HT1080 (cell line): ENCODE measurements around the gene ZFAND3. TPM values are rescaled to one million over a fixed set of nuclear protein-coding genes. Genes with fewer than 3 reads are reported as not detected.

Experiments used
- DNase-seq: peaks from one replicate; pipeline ENCODE4 v3.0.0-alpha.2; 2015; ENCODE audit warnings: low read depth
- polyA plus RNA-seq, 2 experiments: library from polyadenylated mRNA; depleted of rRNA; stranded (reverse); fragments of >200 nt; gene quantifications; 2 replicates each; pipeline ENCODE4 v1.2.3, GENCODE V29; 2015
- total RNA-seq: library from RNA; depleted of rRNA; stranded (reverse); fragments of >200 nt; shearing (Covaris generic); gene quantifications from 2 replicates; pipeline ENCODE4 v1.2.3, GENCODE V29; 2014; rRNA removed

The ZFAND3 gene, protein sequence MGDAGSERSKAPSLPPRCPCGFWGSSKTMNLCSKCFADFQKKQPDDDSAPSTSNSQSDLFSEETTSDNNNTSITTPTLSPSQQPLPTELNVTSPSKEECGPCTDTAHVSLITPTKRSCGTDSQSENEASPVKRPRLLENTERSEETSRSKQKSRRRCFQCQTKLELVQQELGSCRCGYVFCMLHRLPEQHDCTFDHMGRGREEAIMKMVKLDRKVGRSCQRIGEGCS
- 11.3 and 18.2 TPM in 2 replicates for total RNA-seq
- 39.0 and 46.4 TPM in 2 replicates for polyA plus RNA-seq (2015; cell fraction: cytosol; rRNA removed)
- polyA plus RNA-seq (2015; cell fraction: nucleus; rRNA removed) = 27.1 and 29.1 TPM in 2 replicates

DNA sequence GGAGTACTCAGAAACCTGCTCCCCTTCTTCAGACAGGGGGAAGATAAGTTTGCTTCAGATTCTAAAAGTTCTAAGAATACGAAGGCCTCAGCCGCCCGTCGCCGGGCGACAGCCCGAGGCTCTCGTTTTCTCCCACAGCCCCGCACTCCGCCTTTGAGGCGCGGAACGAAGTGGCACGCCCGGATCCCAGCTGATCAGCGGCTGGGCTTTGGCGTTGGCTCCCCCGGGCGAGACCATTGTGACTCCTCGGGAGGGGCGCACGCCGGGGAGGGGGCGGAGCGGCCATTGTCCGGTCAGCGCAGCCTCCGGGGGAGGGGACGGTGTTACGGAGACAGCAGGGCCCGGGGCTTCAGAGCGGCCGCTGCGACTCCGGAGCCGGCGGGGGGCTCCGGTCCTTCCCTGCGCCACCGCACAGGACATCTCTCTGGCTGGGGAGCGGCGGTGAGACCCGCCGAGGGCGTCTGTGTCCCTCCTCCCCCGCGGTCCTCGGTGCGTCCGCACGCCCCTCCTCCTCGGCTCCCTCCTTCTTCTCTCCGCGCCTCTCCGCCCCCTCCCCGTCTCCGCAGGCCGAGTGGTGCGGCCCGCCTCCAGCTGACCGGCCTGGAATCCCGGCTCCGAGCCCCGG is at the start of gene ZFAND3:
TSS of gene ZFAND3 (plus strand) at position 551 of the 625 bp plus-strand sequence. CDS start 219 bp downstream, outside the sequence.
- DNase-seq = peak; percentile 91

DNA sequence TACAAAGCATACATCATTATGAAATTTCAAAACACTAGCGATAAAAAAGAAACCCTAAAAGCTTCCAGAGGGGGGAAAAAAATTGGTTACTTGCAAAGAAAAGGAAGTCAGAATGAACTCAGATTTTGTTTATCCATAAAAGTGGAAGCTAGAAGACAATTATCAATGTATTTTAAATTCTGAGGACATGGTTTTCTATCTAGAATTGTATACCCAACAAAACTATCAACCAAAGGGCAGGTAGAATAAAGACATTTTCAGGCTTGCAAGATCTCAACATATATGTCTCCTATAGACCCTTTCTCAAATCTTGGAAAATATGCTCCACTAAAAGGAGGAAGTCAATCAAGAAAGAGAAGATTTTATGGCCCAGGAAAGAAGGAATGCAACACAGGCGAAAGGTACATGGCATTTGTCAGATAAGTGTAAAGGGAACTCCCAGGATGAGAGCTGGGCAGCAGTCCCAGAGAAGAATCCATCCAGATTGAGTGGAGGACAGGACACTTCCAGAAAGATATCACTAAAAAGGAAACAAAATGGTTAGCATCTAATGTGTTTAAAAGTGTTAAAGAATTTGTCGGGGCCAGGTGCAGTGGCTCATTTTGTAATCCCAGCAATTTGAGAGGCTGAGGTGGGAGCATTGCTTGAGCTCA is 45.4 kb upstream of the ZFAND3 start:
- DNase-seq = no peak

DNA sequence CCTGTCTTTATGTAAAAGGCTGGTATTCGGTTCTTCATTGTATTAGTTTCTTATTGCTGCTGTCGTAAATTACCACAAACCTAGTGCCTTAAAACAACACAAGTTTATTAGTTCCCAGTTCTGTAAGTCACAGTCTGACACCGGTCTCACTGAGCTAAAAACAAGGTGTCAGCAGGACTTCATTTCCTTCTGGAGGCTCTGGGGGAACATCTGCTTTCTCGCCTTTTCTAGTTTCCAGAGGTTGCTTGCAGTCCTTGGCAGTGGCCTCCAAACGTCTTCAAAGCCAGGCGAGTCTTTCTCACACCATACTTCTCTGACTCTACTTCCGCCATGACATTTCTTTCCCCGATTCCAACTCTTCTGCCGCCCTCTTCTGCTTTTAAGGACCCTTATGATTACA is 43.0 kb upstream of the ZFAND3 start:
- DNase-seq = no peak

DNA sequence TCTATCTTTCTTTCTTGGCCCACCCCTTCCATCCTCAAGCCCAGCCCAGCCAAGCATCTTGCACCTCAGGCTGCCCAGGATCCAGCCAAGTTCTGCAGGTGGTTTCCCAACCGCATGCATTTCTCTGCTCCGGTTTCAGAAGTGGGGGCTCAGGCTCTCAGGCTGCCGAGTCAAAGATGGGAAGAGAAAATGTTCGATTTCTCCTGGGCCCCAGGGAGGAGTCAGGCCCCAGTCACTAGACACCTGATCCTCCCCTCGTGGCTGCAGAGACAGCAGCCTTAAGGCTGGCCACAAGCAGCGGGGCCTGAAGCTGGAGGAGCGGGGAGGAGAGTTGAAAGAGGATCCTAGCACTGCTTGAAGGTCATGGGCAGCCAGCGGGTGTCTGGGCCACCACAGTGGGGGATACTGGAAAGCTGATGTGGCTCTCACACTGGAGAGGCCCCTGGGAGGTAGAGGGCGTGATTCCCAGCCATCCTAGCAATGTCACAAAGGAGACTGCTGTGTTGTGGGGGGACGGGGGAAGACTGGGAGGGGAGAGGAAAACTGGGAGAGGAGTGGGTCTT is 42.2 kb upstream of the ZFAND3 start:
- no peak for DNase-seq

DNA sequence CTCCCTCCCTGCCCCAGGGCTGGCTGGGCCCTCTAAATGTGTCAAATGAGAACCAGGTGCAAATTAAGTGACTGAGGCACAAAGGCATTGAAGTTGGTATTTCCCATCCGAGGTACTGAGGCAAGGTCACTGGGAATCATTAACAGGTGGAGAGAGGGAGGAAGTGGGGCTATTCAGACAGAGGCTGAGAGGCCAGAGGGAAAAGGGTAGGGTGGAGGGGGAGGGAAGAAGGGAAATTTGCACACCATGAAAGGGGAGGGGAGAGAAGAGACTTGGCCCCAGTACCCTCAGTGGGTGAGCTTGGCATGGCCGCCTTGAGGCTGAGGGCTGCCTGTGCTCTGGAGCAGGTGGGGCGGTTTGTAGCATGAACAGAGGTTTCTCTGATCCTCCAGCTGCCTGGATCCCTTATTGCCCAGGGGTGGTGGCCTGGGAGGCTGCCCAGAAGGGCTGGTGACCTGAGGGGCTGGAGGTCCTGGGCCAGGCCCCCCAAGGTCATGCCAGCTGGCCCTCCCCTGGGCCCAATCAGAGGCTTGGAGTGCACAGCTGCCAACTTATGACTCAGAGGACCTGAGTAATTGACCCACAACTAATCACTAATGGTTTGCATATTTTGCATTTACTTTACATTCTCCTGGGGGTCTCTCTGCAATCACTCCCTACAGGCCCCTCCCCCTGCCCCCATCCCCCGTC is 40.3 kb upstream of the ZFAND3 start:
- DNase-seq = no peak

DNA sequence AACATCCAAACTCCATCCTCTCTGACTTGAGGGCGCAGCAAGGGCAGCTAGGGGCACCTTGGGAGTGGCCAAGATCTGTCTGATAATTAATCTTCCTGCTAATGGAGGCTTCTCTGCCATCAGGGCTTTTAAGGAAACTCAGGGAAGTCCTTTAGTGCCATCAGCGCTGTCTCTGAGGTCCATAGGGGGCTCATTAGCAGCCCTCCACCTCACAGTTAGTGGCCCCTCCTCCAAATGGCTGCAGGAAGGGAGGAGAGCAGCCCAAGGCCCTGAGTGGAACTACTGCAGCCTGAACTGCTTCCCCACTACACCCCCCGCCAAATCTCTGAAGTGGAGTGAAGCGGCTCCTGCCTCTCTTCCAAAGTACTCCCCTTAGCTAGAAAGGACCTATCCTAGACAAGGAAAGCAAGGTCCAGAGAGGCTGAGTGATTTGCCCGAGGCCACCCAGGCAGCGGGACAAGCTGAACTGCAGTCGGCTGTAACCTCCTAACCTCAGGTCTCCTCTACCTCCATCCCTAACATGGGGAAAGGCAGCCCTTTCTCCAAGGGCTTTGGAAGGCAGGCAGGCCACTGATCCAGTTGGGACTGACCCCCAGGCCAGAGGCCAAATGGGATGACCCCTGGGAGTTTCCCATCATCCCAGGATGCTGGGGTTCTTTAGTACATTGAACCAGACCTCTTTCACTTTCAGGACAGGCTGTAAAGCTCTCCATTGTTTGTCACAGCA is 39.5 kb upstream of the ZFAND3 start:
- no peak for DNase-seq

DNA sequence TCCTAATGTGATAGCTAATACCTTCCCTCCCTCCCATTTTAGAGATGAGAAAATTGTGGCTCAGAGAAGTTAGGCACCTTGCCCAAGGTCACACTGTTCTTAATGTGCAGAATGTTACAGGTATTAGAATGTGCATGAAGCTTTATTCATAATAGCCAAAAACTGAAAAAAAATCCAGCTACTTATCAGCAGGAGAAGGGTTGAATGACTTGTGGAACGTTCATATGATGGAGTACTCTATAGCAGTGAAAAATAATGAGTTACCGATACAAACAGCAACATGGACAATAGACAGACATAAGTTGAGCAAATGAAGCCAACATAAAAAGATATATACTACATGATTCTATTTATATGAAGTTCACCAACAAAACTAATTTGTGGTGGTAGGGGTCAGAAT is 37.7 kb upstream of the ZFAND3 start:
- DNase-seq = no peak

DNA sequence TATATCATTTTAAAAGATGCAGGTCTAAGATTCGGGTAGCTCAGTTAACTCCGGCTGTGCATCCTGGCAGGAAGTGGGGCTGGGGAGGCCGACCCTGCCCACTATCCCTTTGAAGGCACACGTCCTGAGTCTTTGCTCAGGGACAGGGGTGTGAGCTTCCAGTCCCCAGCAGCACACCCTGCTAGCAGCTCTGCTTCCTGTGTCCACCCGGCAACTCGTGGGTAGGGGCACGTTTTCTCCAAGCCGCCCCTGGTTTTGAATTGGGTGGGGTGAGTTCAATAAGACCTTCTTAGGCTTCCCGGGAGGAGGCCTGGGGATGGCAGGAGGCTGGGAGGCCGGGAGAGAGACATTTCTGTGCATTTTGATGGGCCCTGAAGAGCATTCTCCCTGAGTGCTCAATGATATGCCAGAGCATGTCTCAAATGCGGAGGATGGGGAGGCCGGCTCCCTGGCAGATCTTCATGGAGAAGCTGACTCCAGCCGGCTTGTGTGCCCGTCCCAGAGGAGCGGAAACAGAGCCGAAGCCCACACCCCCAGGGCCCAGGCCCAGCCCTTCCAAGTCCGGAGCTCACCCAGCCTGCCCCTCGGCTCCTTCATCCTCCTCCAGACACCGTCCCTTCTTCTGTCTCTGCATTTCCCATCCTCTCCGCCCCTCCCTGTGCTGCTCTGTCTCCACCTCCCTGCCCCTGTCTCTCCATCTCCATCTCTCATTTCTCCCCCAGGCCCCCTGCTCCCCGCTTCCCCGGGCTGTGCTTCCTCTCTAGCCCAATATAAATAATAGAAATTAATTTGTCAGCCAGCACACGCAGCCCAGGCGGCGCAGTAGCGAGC is 36.3 kb upstream of the ZFAND3 start:
- DNase-seq = no peak

DNA sequence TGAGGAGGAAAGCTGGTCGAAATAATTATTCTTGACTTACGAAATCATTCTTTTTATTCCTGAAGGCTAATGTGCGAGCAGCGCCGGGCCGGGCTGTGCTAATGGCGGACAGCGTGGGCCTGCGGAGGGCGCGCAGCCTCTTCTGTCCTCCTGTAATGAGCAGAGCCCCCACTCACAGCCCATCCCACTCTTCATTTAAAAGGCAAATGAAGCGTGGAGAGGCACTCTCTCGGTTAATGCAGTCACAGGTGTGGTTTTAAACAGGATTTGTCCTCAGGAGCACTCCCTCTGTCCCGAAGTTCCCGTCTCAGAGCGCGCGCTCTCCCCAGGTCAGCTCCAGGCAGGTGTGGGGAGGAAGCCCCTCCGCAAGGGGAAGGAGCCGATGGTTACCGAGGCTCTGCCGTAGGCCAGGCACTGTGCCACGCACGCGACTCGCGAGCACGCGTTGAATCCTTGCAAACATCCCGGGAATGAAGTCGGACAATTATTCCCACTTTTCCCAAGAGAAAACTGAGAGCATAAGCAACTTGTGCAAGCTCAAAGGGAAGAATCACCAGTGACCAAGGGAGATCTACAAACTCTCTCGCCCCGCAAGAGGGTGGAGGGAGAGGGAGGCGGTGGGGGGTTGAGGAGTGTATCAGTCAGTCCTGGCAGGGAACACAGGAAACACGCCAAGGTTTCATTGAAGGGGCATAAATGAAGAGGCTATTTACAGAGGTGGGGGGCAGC is 35.5 kb upstream of the ZFAND3 start:
- no peak for DNase-seq

DNA sequence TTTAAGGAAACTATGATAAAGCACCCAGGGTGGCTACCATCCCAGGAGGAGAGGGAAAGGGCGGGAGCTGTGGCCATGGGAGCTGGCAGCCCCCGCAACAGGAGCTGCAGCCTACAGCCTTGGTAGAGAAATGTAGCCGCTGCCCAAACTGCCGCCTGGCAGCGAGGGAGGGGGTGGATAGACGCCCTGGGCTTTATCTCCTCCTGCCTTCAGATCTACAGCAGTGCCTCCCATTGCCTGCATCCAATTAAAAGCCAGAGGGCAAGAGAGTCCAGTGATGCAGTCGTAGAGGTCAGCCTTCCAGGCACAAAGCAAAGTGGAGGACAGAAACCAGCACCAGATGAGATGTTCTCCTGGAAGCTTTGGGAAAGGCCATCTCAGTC is 35.0 kb upstream of the ZFAND3 start:
- no peak for DNase-seq

DNA sequence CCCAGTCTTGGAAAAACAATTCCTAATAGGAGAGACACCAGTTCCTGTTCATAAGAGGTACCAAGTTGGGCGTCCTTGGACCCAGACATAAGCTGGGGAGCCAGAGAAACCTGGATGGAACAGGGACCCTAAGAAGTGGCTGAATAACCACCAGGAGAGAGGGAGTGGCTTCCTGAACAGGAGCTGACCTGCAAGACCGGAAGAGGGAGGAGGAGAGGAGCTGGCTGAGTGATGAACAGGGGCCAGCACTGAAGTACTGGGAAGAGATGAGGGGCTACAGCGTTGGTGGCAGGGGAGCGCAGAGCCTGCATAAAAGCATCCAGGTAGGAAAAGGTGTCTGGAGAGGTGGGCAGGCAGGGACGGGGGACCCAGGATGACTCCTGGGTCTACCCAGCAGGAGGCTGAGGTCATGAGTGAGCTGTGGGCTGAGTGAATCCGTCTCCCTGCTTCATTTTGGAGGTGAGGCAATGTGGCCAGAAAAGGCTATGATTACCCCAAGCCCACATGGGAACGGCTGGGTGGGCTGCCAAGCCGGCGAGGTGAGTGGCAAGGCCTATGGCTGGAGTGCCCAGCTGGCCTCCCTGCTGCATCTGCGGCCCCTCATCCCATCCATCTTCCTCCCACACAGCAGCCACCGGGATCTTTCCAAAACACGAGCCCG is 34.4 kb upstream of the ZFAND3 start:
- DNase-seq = no peak

DNA sequence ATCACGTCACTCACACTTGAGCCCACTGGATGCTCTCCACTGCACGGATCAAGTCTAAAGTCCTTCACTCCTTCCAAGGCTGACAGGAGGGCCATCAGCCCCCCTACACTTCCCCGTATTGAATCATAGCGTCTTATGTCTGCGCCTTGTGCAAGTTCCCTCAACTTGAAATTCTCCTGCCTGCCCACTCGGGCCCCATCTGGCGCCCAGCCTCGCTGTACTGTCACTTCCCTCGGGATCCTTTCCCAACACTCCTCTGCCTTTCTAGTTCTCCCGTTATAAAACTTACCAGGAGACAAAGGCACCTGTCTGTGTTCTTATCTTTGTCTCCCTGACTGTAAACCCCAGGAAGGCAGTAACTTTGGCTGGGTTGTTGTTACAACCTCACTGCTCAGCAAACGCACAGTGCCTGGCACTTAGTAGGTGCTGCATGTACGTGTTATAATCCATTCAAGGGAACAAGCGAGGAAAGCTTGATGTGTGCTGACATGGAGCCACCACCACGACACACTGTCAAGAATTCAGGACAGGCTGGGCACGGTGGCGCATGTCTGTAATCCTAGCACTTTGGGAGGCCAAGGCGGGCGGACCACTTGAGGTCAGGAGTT is 33.8 kb upstream of the ZFAND3 start:
- no peak for DNase-seq

DNA sequence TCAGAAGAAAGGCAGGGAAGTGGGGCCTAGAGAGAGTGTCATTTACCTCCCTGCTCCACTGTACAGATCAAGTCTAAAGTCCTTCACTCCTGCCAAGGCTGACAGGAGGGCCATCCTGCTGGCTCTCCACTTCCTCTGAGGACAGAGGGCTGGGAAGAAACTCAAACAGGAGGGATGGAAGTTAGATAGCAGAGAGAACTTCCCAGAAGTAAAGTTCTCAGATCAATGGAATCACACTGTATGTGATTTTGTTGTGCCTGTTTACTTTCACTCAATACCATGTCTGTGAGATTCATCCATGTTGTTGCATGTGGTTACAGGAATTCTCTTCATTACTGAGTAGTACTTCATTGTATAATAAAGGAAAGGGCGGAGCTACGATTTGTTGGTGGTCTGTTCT is 32.3 kb upstream of the ZFAND3 start:
- no peak for DNase-seq

DNA sequence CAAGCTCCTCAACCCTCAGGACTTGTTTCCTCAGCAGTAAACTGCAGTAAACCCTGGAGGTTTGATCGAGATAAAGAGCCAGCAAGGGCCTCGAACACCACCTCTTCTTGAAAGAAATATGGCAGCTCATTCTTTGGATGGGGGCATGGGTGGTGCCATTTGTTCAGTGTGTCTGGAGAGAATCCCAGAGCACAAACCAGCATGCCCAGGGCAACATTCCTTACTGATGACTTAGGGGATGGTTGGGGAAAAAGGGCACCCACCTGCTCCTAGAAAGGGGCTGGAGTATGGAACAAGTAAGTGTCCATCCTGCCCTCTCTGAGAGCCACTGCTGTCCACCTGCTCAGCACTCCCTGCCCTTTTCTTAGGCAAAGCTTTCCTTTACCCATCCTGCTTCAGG is 31.3 kb upstream of the ZFAND3 start:
- peak; percentile 58 for DNase-seq

DNA sequence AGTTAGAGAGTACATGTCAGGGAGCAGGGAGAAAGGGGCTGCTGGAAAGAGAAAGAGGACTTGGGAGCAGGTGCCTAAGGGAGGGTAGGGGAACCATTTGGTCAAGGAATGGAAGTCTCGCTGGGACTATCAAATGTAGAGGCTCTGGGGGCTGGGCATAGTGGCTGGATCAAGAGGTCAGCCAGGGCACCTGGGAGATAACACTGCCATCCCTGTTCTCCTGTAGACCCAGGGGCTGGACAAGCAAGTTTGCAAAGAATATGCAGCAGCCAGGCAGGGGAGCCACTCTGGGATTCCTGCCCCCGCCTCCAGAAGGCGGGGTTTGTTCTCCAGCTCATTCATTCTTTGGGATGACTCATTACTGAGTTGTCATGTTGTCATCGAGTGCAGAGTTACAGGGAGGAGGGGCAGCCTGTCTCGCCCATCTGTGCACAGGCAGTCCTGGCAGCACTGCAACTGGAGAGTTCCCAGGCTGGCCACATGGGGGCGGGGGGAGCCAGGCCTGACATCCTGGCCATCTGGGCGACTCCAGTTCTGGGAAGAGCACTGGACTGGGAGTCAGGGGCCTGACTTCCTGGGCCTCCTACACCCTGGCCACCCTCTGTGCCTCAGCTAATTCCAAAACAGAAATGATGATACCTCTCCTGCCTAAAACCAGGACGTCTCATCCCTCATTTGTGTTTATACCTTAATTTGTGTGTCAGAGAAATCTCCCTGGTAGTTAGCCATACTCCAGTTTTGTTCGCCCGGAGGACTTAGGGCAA is 28.2 kb upstream of the ZFAND3 start:
- DNase-seq = peak; percentile 96

DNA sequence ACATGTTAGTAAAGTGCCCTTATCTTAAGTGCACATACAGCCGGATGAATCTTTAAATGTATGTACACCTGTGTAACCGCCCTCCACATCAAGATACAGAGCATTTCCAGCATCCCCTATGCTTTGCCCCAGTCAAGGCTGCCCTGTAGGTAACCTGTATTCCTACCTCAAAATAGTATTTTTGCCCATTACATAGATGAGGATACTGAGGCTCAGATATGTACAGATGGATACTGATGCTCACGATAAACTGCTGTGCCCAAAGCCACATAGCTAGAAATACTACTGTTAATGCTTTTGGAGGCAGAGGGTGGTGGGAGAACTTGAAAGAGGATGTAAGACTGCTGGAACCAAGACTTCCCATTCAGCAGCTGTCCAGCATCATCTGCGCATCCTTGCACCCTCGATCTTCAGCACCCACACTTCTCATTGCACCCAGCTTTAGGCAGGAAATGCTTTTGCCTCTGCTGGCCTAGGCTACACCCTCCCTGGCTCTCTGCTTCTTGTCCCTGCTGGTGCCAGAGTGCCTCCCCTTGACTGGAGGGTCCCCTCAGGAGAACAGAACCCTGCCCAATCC is 27.0 kb upstream of the ZFAND3 start:
- no peak for DNase-seq

DNA sequence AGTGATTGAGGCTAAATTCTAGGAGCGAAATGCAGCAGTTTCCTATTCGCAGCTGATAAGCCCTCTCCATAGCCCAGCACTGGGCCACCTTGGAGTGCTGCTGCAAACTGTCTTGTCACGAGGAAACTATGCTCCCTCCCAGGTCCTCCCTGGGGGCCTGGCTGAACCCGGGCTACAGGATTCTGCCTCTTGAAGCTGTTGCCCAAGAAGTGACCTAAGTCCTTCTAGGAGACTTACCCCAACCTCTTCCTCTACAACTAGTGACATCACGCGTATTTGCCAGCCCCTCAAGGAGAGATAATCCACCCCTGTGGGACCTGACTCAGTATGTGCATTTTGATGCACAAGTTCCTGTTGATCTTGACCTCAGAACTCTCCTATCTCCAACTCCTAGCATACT is 26.5 kb upstream of the ZFAND3 start:
- DNase-seq = no peak
